ENCODE measurements around the gene ZNF514. TPM values are rescaled to one million over a fixed set of nuclear protein-coding genes. Genes with fewer than 3 reads are reported as not detected.

Gene ZNF514
- 10.7 TPM for total RNA-seq

GRCh38 chr2:95159690-95160449, at the start of gene ZNF514:
TSS of gene ZNF514 (minus strand) at chr2:95159848. CDS start at chr2:95153253, 6,595 bp downstream.
- H3K4me1 ChIP-seq: peaks cover 4 to 15% of the 10 kb centered on the region in 2 donors
- no peaks in the 10 kb centered on the region for H3K9me3 ChIP-seq
- intact Hi-C loops (cut with DNase I): no loop called here
- no peaks in the 10 kb centered on the region for H3K27me3 ChIP-seq
- peak in 1 of 2 donors; percentile 84 for DNase-seq (ENCODE audit: low spot score in 2 of 2)
- H3K36me3 ChIP-seq: peaks cover 10 to 23% of the 10 kb centered on the region in 2 donors
- peak within 1 kb of the TSS; percentile 88 for H3K27ac ChIP-seq
- TF ChIP-seq, protein P1, sequence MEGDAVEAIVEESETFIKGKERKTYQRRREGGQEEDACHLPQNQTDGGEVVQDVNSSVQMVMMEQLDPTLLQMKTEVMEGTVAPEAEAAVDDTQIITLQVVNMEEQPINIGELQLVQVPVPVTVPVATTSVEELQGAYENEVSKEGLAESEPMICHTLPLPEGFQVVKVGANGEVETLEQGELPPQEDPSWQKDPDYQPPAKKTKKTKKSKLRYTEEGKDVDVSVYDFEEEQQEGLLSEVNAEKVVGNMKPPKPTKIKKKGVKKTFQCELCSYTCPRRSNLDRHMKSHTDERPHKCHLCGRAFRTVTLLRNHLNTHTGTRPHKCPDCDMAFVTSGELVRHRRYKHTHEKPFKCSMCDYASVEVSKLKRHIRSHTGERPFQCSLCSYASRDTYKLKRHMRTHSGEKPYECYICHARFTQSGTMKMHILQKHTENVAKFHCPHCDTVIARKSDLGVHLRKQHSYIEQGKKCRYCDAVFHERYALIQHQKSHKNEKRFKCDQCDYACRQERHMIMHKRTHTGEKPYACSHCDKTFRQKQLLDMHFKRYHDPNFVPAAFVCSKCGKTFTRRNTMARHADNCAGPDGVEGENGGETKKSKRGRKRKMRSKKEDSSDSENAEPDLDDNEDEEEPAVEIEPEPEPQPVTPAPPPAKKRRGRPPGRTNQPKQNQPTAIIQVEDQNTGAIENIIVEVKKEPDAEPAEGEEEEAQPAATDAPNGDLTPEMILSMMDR (IDR thresholded peaks at IDR 0.05): no peak
- peak within 1 kb of the TSS; percentile 72 to 79 for H3K4me3 ChIP-seq

DNA sequence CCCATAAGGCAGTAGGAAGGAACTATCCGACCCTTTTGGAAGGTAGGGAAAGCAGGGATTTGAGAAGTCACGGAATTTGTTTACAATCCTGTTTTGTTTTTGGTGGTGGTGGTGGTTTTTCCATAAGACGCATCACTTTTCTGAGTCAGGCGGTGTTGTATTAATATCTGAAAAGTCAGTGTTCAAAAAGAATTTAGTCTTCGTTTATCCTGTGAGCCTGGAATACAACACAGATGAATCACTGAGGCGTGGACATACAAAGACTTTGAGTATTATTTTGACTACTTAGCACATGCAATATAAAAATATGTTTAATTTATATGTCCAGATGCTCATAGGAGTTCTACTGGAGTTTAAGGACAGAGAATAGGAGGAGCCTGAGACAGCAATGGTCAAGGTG, 48.5 kb upstream of the ZNF514 start:
- Histone ChIP-seq H3K4me1 (no peaks in the 10 kb centered on the region), H3K27me3 (no peaks in the 10 kb centered on the region), H3K4me3 (peak overlapping the region; percentile 52 to 89), H3K27ac (peak overlapping the region in 1 of 2 donors; percentile 94), H3K36me3 (peaks cover 17 to 34% of the 10 kb centered on the region in 2 donors), H3K9me3 (peaks cover 21 to 33% of the 10 kb centered on the region in 2 donors)
- TF ChIP-seq, protein P1 (IDR thresholded peaks at IDR 0.05): no peak
- DNase-seq (ENCODE audit: low spot score in 2 of 2): no peak
- intact Hi-C loops (cut with DNase I): no loop called here

- DNase-seq (ENCODE audit: low spot score in 2 of 2): peak; percentile 38 to 94
- H3K27me3 ChIP-seq: no peaks in the 10 kb centered on the region
- intact Hi-C loops (cut with DNase I): loop anchor here (1.0 to 2.0 kb wide), 3 partner anchors 15 to 85 kb away; partner anchors contain the start of gene ZNF2
- no peaks in the 10 kb centered on the region for H3K4me1 ChIP-seq
- H3K27ac ChIP-seq: peak within 1 kb of the TSS; percentile 89 to 94
- peaks cover 14 to 25% of the 10 kb centered on the region in 2 donors for H3K9me3 ChIP-seq
- peak within 1 kb of the TSS; percentile 52 to 89 for H3K4me3 ChIP-seq
- H3K36me3 ChIP-seq: peaks cover 11 to 26% of the 10 kb centered on the region in 2 donors
- TF ChIP-seq, protein P1 (IDR thresholded peaks at IDR 0.05): peak in 2 of 3 experiments; percentile 44 to 59
Measured at GRCh38 chr2:95207111-95207961, 47.7 kb upstream of the ZNF514 start, which contains the start of gene ZNF892. TSS of gene ZNF892 (plus strand) at chr2:95207521. CDS start at chr2:95207816, 295 bp downstream.

GRCh38 chr2:95206096-95206495, 46.4 kb upstream of the ZNF514 start:
- DNase-seq (ENCODE audit: low spot score in 2 of 2): no peak
- Histone ChIP-seq H3K9me3 (peaks cover 1 to 13% of the 10 kb centered on the region in 2 donors), H3K27ac (no peak overlapping the region), H3K27me3 (no peaks in the 10 kb centered on the region), H3K4me3 (peak overlapping the region; percentile 52 to 89), H3K36me3 (peaks cover 0 to 13% of the 10 kb centered on the region in 2 donors), H3K4me1 (no peaks in the 10 kb centered on the region)
- intact Hi-C loops (cut with DNase I): loop anchor here (2.0 kb wide), 2 partner anchors 13 to 41 kb away; partner anchors contain the start of gene ZNF2
- TF ChIP-seq, protein P1 (IDR thresholded peaks at IDR 0.05): no peak

DNA sequence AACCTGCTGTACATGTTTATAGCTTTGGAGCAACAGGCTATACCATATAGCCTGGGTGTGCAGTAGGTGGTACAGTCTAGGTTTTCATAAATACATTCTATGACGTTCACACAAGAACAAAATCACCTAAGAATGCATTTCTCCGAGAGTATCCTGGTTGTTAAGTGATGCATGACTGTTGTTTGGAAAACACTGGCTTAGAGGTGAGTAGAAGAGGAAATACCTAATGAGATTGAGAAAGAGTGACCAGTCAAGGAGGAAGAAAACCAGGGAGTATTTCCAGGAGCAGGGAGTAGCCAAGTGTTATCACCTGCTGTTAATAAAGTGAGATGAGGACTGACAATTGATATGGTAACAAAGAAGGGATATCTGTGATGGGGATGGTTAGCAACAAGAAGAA, 44.7 kb upstream of the ZNF514 start:
- TF ChIP-seq, protein P1 (IDR thresholded peaks at IDR 0.05): no peak
- H3K9me3 ChIP-seq: peaks cover 0 to 3% of the 10 kb centered on the region in 2 donors
- no peaks in the 10 kb centered on the region for H3K27me3 ChIP-seq
- H3K27ac ChIP-seq: no peak overlapping the region
- no peak for DNase-seq (ENCODE audit: low spot score in 2 of 2)
- H3K36me3 ChIP-seq: peaks cover 0 to 2% of the 10 kb centered on the region in 2 donors
- intact Hi-C loops (cut with DNase I): no loop called here
- no peak overlapping the region for H3K4me3 ChIP-seq
- no peaks in the 10 kb centered on the region for H3K4me1 ChIP-seq
